GM23338 (cell line): ENCODE data around the gene PSMD3. TPM values are rescaled to one million over a fixed set of nuclear protein-coding genes. Genes with fewer than 3 reads are reported as not detected.

Source experiments
- ATAC-seq: fragments of 200-7000 bp; cut with Tn5 transposase; 3 replicates; pipeline ENCODE4 v1.9.1; 2020
- DNase-seq: peaks from one replicate; pipeline ENCODE4 v3.0.0-alpha.2; 2015; ENCODE audit warnings: low spot score
- H2AFZ ChIP-seq: fragments of 200-600 bp; sonication (generic); 2 replicates; pipeline ENCODE4 v1.8.0; 2016; ENCODE audit warnings: antibody characterized with exemption, mild to moderate bottlenecking, moderate library complexity
- H3F3A ChIP-seq: fragments of 200-600 bp; sonication (generic); replicated peaks from 2 replicates; pipeline ENCODE4 v1.8.0; 2017; ENCODE audit warnings: antibody characterized with exemption, mixed run types, low read depth
- H3K27ac ChIP-seq: fragments of 200-600 bp; sonication (generic); 2 replicates; pipeline ENCODE4 v1.6.1; 2016; ENCODE audit warnings: low read depth
- H3K27me3 ChIP-seq: fragments of 200-600 bp; sonication (generic); 2 replicates; pipeline ENCODE4 v1.8.0; 2016; ENCODE audit warnings: mild to moderate bottlenecking, mixed run types, moderate library complexity; ENCODE audit not compliant: insufficient read depth
- H3K36me3 ChIP-seq: fragments of 200-600 bp; sonication (generic); 2 replicates; pipeline ENCODE4 v1.8.0; 2016; ENCODE audit warnings: mild to moderate bottlenecking; ENCODE audit not compliant: insufficient read depth
- H3K4me1 ChIP-seq: fragments of 200-600 bp; sonication (generic); 2 replicates; pipeline ENCODE4 v1.8.0; 2016; ENCODE audit warnings: mild to moderate bottlenecking, moderate library complexity; ENCODE audit not compliant: insufficient read depth
- H3K4me2 ChIP-seq: fragments of 200-600 bp; sonication (generic); 2 replicates; pipeline ENCODE4 v1.7.1; 2017; ENCODE audit warnings: mixed run types
- H3K4me3 ChIP-seq: fragments of 200-600 bp; sonication (generic); 2 replicates; pipeline ENCODE4 v1.6.1; 2016; ENCODE audit warnings: mixed run types
- H3K79me2 ChIP-seq: fragments of 200-600 bp; sonication (generic); replicated peaks from 2 replicates; pipeline ENCODE4 v1.8.0; 2017; ENCODE audit warnings: mild to moderate bottlenecking; ENCODE audit not compliant: insufficient read depth
- H3K9me2 ChIP-seq: fragments of 200-600 bp; sonication (generic); 2 replicates; pipeline ENCODE4 v1.8.0; 2017; ENCODE audit not compliant: insufficient read depth
- H4K20me1 ChIP-seq: fragments of 200-600 bp; sonication (generic); replicated peaks from 2 replicates; pipeline ENCODE4 v1.8.0; 2017; ENCODE audit warnings: mild to moderate bottlenecking; ENCODE audit not compliant: insufficient read depth
- H3K27ac Mint-ChIP-seq: 2 replicates; pipeline ENCODE4 v1.8.0; 2020; ENCODE audit warnings: inconsistent platforms, mild to moderate bottlenecking, moderate library complexity, mixed read lengths
- H3K27me3 Mint-ChIP-seq: 3 replicates; pipeline ENCODE4 v1.8.0; 2022; ENCODE audit warnings: low read depth, mild to moderate bottlenecking, moderate library complexity, mixed read lengths, inconsistent platforms; ENCODE audit not compliant: insufficient read depth, poor library complexity
- H3K36me3 Mint-ChIP-seq: 3 replicates; pipeline ENCODE4 v1.8.0; 2021; ENCODE audit warnings: low read depth, mild to moderate bottlenecking, inconsistent platforms, moderate library complexity, mixed read lengths
- H3K4me1 Mint-ChIP-seq: 3 replicates; pipeline ENCODE4 v1.8.0; 2020; ENCODE audit warnings: mild to moderate bottlenecking, inconsistent platforms, mixed read lengths
- H3K4me3 Mint-ChIP-seq: 3 replicates; pipeline ENCODE4 v1.8.0; 2021; ENCODE audit warnings: moderate library complexity, mild to moderate bottlenecking, inconsistent platforms, mixed read lengths
- H3K9me3 Mint-ChIP-seq: 3 replicates; pipeline ENCODE4 v1.8.0; 2020; ENCODE audit warnings: moderate library complexity, mild to moderate bottlenecking, inconsistent platforms, mixed read lengths
- CREB1 ChIP-seq: fragments of 250-450 bp; sonication (Bioruptor Pico); IDR thresholded peaks from 2 replicates; pipeline ENCODE4 v1.5.0; 2020; ENCODE audit warnings: low read depth, mild to moderate bottlenecking, moderate library complexity
- CTCF ChIP-seq, 2 experiments: fragments of 200-600 bp in 1 of 2; sonication (generic) in 1 of 2; conservative IDR thresholded peaks; 2 replicates each; pipeline versions ENCODE4 v1.5.1 to v1.6.1; 2016 to 2017; ENCODE audit warnings: antibody characterized with exemption in 2 of 2, low read depth in 2 of 2, mild to moderate bottlenecking in 2 of 2, moderate library complexity in 1 of 2
- EZH2 ChIP-seq: fragments of 200-600 bp; sonication (generic); IDR thresholded peaks from one replicate; pipeline ENCODE4 v1.8.0; 2017; ENCODE audit warnings: antibody characterized with exemption, mild to moderate bottlenecking, low read depth; ENCODE audit not compliant: unreplicated experiment
- EZH2phosphoT487 ChIP-seq: fragments of 200-600 bp; sonication (generic); IDR thresholded peaks from one replicate; pipeline ENCODE4 v1.8.1; 2018; ENCODE audit warnings: antibody characterized with exemption; ENCODE audit not compliant: unreplicated experiment
- JUNB ChIP-seq: IDR thresholded peaks from one replicate; pipeline ENCODE4 v1.6.1; 2016; ENCODE audit warnings: antibody characterized with exemption; ENCODE audit not compliant: unreplicated experiment
- NANOG ChIP-seq: IDR thresholded peaks from 2 replicates; pipeline ENCODE4 v1.6.1; 2016; ENCODE audit warnings: antibody characterized with exemption, borderline replicate concordance
- POLR2AphosphoS5 ChIP-seq: IDR thresholded peaks from 2 replicates; pipeline ENCODE4 v1.6.1; 2016; ENCODE audit warnings: antibody characterized with exemption, low read depth
- REST ChIP-seq: IDR thresholded peaks from one replicate; pipeline ENCODE4 v1.6.1; 2018; ENCODE audit warnings: antibody characterized with exemption; ENCODE audit not compliant: unreplicated experiment
- STAT1 ChIP-seq: IDR thresholded peaks from one replicate; pipeline ENCODE4 v1.6.1; 2016; ENCODE audit warnings: antibody characterized with exemption; ENCODE audit not compliant: unreplicated experiment
- ZNF114 ChIP-seq: fragments of 250-450 bp; sonication (Bioruptor Pico); IDR thresholded peaks from 2 replicates; pipeline ENCODE4 v1.5.0; 2020; ENCODE audit warnings: mild to moderate bottlenecking, moderate library complexity
- ZNF331 ChIP-seq: fragments of 250-450 bp; sonication (Bioruptor Pico); IDR thresholded peaks from 2 replicates; pipeline ENCODE4 v1.5.0; 2020; ENCODE audit warnings: low read depth, mild to moderate bottlenecking, moderate library complexity
- ZNF462 ChIP-seq: fragments of 250-450 bp; sonication (Bioruptor Pico); IDR thresholded peaks from 2 replicates; pipeline ENCODE4 v1.5.0; 2020; ENCODE audit warnings: mild to moderate bottlenecking, moderate library complexity
- polyA plus RNA-seq: library from polyadenylated mRNA; unstranded; fragments of >200 nt; fragmentation: Nextera tagmentation; extraction: Ambion mirVana; gene quantifications from 2 replicates; pipeline ENCODE4 v1.2.1, GENCODE V29; 2016
- total RNA-seq: library from RNA; depleted of rRNA; stranded (reverse); fragments of >200 nt; shearing (Covaris generic); gene quantifications from 2 replicates; pipeline ENCODE4 v1.2.3, GENCODE V29; 2014
- TF ChIP-seq, protein P1 (sequence below): IDR thresholded peaks from 2 replicates; pipeline ENCODE4 v1.6.1; 2016; ENCODE audit warnings: antibody characterized with exemption

The PSMD3 gene
- total and polyA plus RNA-seq, 2 experiments from 2014 or later, result 112 to 217 TPM

GRCh38 chr17:39939106-39939505 lies 41.5 kb upstream of the PSMD3 start:
- Histone ChIP-seq H3K27ac (no peak overlapping the region), H4K20me1 (no peaks in the 10 kb centered on the region), H3K9me2 (no peaks in the 10 kb centered on the region), H3K36me3 (no peaks in the 10 kb centered on the region), H3F3A (no peaks in the 10 kb centered on the region), H3K4me2 (no peak overlapping the region), H3K4me1 (peaks cover 6% of the 10 kb centered on the region), H2AFZ (peak overlapping the region; percentile 52; the same call in 1 of the 2 replicates), H3K27me3 (no peaks in the 10 kb centered on the region), H3K4me3 (no peak overlapping the region), H3K79me2 (no peaks in the 10 kb centered on the region)
- no peaks in the 10 kb centered on the region for H3K9me3 Mint-ChIP-seq
- DNase-seq, result no peak
- H3K4me1 Mint-ChIP-seq, result peaks cover 16% of the 10 kb centered on the region
- TF ChIP-seq CREB1 (CRISPR knock-in tag), result no peak
- no peak for TF ChIP-seq NANOG
- TF ChIP-seq JUNB, result no peak
- no peak for TF ChIP-seq EZH2
- no peak for TF ChIP-seq EZH2phosphoT487
- TF ChIP-seq ZNF331 (CRISPR knock-in tag), result no peak
- no peak for TF ChIP-seq REST
- no peak for TF ChIP-seq POLR2AphosphoS5
- no peak for TF ChIP-seq CTCF (conservative IDR thresholded peaks at IDR 0.05; ENCODE audit: low read depth in 2 of 2)
- TF ChIP-seq STAT1, result no peak
- no peak for TF ChIP-seq ZNF462 (CRISPR knock-in tag)
- TF ChIP-seq, protein P1, sequence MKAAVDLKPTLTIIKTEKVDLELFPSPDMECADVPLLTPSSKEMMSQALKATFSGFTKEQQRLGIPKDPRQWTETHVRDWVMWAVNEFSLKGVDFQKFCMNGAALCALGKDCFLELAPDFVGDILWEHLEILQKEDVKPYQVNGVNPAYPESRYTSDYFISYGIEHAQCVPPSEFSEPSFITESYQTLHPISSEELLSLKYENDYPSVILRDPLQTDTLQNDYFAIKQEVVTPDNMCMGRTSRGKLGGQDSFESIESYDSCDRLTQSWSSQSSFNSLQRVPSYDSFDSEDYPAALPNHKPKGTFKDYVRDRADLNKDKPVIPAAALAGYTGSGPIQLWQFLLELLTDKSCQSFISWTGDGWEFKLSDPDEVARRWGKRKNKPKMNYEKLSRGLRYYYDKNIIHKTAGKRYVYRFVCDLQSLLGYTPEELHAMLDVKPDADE, result no peak
- TF ChIP-seq ZNF114 (CRISPR knock-in tag), result no peak
- H3K27me3 Mint-ChIP-seq, result peaks cover 8% of the 10 kb centered on the region
- H3K27ac Mint-ChIP-seq, result no peak overlapping the region
- no peak overlapping the region for H3K4me3 Mint-ChIP-seq
- H3K36me3 Mint-ChIP-seq, result no peaks in the 10 kb centered on the region
- ATAC-seq, result no peak
